H1 (cell line): ENCODE measurements around the gene CYP51A1. TPM values are rescaled to one million over a fixed set of nuclear protein-coding genes. Genes with fewer than 3 reads are reported as not detected.

ENCODE experiments used
- CTCF ChIA-PET: fragments of 300-600 bp; sonication (Branson Sonifier 250); formaldehyde crosslinking; loops from one replicate; lab custom pipeline; 2021; ENCODE audit not compliant: partially characterized antibody; lab: Charles Lee
- POLR2A ChIA-PET: fragments of 300-600 bp; sonication (Branson Sonifier 250); formaldehyde crosslinking; loops from one replicate; lab custom pipeline; 2021; ENCODE audit warnings: inconsistent platforms; ENCODE audit not compliant: partially characterized antibody; lab: Charles Lee
- DNase-seq, 2 experiments: peaks; one replicate each; pipeline versions ENCODE4 v3.0.0 to v3.0.0-alpha.2; 2010 to 2022; ENCODE audit warnings: low spot score in 2 of 2, low read depth in 1 of 2, mixed read lengths in 1 of 2
- FAIRE-seq: peaks from 2 replicates; lab custom pipeline; 2011; peaks lifted over from hg19 to GRCh38; lab: Jason Lieb, UNC
- H2AFZ ChIP-seq: 2 replicates; pipeline ENCODE4 v1.8.1; 2012; ENCODE audit warnings: low read length, inconsistent platforms
- H2AK5ac ChIP-seq: 2 replicates; pipeline ENCODE4 v1.6.1; 2013; ENCODE audit warnings: low read depth, low read length
- H2BK120ac ChIP-seq: replicated peaks from 2 replicates; pipeline ENCODE3; 2013; ENCODE audit warnings: low read depth, low read length, inconsistent platforms
- H2BK12ac ChIP-seq: 2 replicates; pipeline ENCODE4 v1.6.1; 2013; ENCODE audit warnings: low read depth, low read length
- H2BK15ac ChIP-seq: 2 replicates; pipeline ENCODE4 v1.6.1; 2013; ENCODE audit warnings: low read length
- H2BK20ac ChIP-seq: 2 replicates; pipeline ENCODE4 v1.6.1; 2013; ENCODE audit warnings: low read length
- H2BK5ac ChIP-seq: 2 replicates; pipeline ENCODE4 v1.6.1; 2013; ENCODE audit warnings: low read depth, low read length
- H3K14ac ChIP-seq: 2 replicates; pipeline ENCODE4 v1.6.1; 2013; ENCODE audit warnings: inconsistent platforms; ENCODE audit not compliant: insufficient read length
- H3K18ac ChIP-seq: 2 replicates; pipeline ENCODE4 v1.6.1; 2013; ENCODE audit warnings: low read length; ENCODE audit errors: extremely low read depth
- H3K23ac ChIP-seq: 2 replicates; pipeline ENCODE4 v1.6.1; 2013; ENCODE audit warnings: inconsistent platforms; ENCODE audit not compliant: insufficient read length
- H3K23me2 ChIP-seq: 2 replicates; pipeline ENCODE4 v1.6.1; 2013; ENCODE audit warnings: low read depth, low read length
- H3K27ac ChIP-seq: 2 replicates; pipeline ENCODE4 v1.6.1; 2011; ENCODE audit warnings: low read depth, low read length, inconsistent platforms
- H3K27me3 ChIP-seq, 4 experiments: replicated peaks in 1 of 4; 1 replicate in 1 of 4; 2 replicates in 3 of 4; pipeline versions ENCODE4 v1.6.1 to v1.8.1; 2011 to 2013; ENCODE audit warnings: low read length in 3 of 4, mild to moderate bottlenecking in 3 of 4, inconsistent platforms in 2 of 4, mixed read lengths in 2 of 4, moderate library complexity in 1 of 4; ENCODE audit not compliant: control insufficient read depth in 3 of 4, insufficient read depth in 3 of 4; ENCODE audit errors: extremely low read depth in 1 of 4
- H3K36me3 ChIP-seq, 4 experiments: 2 replicates each; pipeline versions ENCODE4 v1.6.1 to v1.8.1; 2011 to 2013; ENCODE audit warnings: mild to moderate bottlenecking in 4 of 4, low read length in 3 of 4, moderate library complexity in 2 of 4, control low read depth in 1 of 4, inconsistent platforms in 1 of 4; ENCODE audit not compliant: insufficient read depth in 4 of 4, control insufficient read depth in 2 of 4
- H3K4ac ChIP-seq: replicated peaks from 2 replicates; pipeline ENCODE3; 2013; ENCODE audit warnings: low read length, low read depth, mixed read lengths, inconsistent platforms; ENCODE audit not compliant: insufficient read length
- H3K4me1 ChIP-seq, 4 experiments: replicated peaks in 1 of 4; 1 replicate in 1 of 4; 2 replicates in 3 of 4; pipeline versions ENCODE4 v1.6.1 to v1.8.1; 2011 to 2013; ENCODE audit warnings: low read length in 3 of 4, inconsistent platforms in 2 of 4, mixed read lengths in 1 of 4; ENCODE audit not compliant: insufficient read depth in 4 of 4, control insufficient read depth in 3 of 4
- H3K4me2 ChIP-seq, 2 experiments: 2 replicates each; pipeline versions ENCODE4 v1.6.1 to v1.8.1; 2011 to 2013; ENCODE audit warnings: low read depth in 2 of 2, low read length in 2 of 2, control low read depth in 1 of 2, inconsistent platforms in 1 of 2, mild to moderate bottlenecking in 1 of 2; ENCODE audit not compliant: insufficient read depth in 1 of 2
- H3K4me3 ChIP-seq, 4 experiments: fragments of 200-600, 300-600 bp in 1 of 4; sonication (generic), shearing (Covaris generic), sonication (Bioruptor Twin) in 1 of 4; 2 replicates each; pipeline versions ENCODE4 v1.5.1 to v1.8.1; 2011 to 2016; ENCODE audit warnings: low read length in 4 of 4, low read depth in 3 of 4, control low read depth in 2 of 4, inconsistent platforms in 2 of 4, mild to moderate bottlenecking in 2 of 4, mixed read lengths in 1 of 4, moderate library complexity in 1 of 4; ENCODE audit not compliant: insufficient read depth in 2 of 4; ENCODE audit errors: extremely low read depth in 1 of 4
- H3K56ac ChIP-seq: replicated peaks from 2 replicates; pipeline ENCODE3; 2013; ENCODE audit warnings: low read depth, mild to moderate bottlenecking, mixed read lengths, low read length, inconsistent platforms; ENCODE audit not compliant: insufficient read length
- H3K79me1 ChIP-seq: 2 replicates; pipeline ENCODE4 v1.6.1; 2013; ENCODE audit warnings: low read depth, low read length, control low read depth
- H3K79me2 ChIP-seq, 2 experiments: 2 replicates each; pipeline versions ENCODE4 v1.6.1 to v1.8.1; 2012 to 2013; ENCODE audit warnings: low read length in 2 of 2, mild to moderate bottlenecking in 2 of 2, inconsistent platforms in 1 of 2; ENCODE audit not compliant: insufficient read depth in 2 of 2, control insufficient read depth in 1 of 2
- H3K9ac ChIP-seq, 4 experiments: replicated peaks in 1 of 4; 1 replicate in 1 of 4; 2 replicates in 3 of 4; pipeline versions ENCODE4 v1.6.1 to v1.8.1; 2011 to 2013; ENCODE audit warnings: low read depth in 3 of 4, low read length in 3 of 4, control low read depth in 2 of 4, mild to moderate bottlenecking in 2 of 4, moderate library complexity in 2 of 4, inconsistent platforms in 1 of 4; ENCODE audit errors: extremely low read depth in 1 of 4
- H3K9me3 ChIP-seq, 2 experiments: 2 replicates each; pipeline versions ENCODE4 v1.6.1 to v1.8.1; 2012 to 2013; ENCODE audit warnings: mild to moderate bottlenecking in 2 of 2, moderate library complexity in 2 of 2, control low read depth in 1 of 2, inconsistent platforms in 1 of 2, low read depth in 1 of 2, low read length in 1 of 2, mixed read lengths in 1 of 2; ENCODE audit not compliant: insufficient read depth in 2 of 2
- H4K20me1 ChIP-seq, 2 experiments: replicated peaks in 1 of 2; 2 replicates each; pipeline versions ENCODE3 to v1.8.1; 2011 to 2013; ENCODE audit warnings: inconsistent platforms in 2 of 2, low read length in 2 of 2, mild to moderate bottlenecking in 1 of 2; ENCODE audit not compliant: insufficient read depth in 2 of 2, control insufficient read depth in 1 of 2
- H4K5ac ChIP-seq: 2 replicates; pipeline ENCODE4 v1.6.1; 2013; ENCODE audit warnings: low read length, low read depth, mixed read lengths, inconsistent platforms; ENCODE audit not compliant: insufficient read length
- H4K8ac ChIP-seq: 2 replicates; pipeline ENCODE4 v1.8.0; 2013; ENCODE audit warnings: mild to moderate bottlenecking, moderate library complexity, low read length, inconsistent platforms; ENCODE audit not compliant: insufficient read depth; ENCODE audit errors: extremely low read depth
- H4K91ac ChIP-seq: replicated peaks from 2 replicates; pipeline ENCODE3; 2013; ENCODE audit warnings: low read length, mixed read lengths, inconsistent platforms; ENCODE audit not compliant: insufficient read length
- FOSL1 ChIP-seq: IDR thresholded peaks from 2 replicates; pipeline ENCODE4 v1.6.1; 2011; ENCODE audit warnings: mild to moderate bottlenecking, low read depth, low read length, moderate library complexity; ENCODE audit not compliant: insufficient read depth
- HDAC6 ChIP-seq: IDR thresholded peaks from one replicate; pipeline ENCODE4 v1.7.1; 2012; ENCODE audit warnings: low read depth, mild to moderate bottlenecking, inconsistent platforms, low read length, moderate library complexity
- KDM1A ChIP-seq: fragments of 200-600, 300-600 bp; sonication (generic); IDR thresholded peaks from 2 replicates; pipeline ENCODE4 v1.7.1; 2016; ENCODE audit warnings: mild to moderate bottlenecking, low read length, borderline replicate concordance
- KDM5A ChIP-seq: fragments of 200-600 bp; IDR thresholded peaks from 2 replicates; pipeline ENCODE4 v1.7.1; 2012; ENCODE audit warnings: mild to moderate bottlenecking, low read length, inconsistent platforms, mixed read lengths
- MAFK ChIP-seq: IDR thresholded peaks from 2 replicates; pipeline ENCODE4 v1.6.1; 2012; ENCODE audit warnings: low read depth, mild to moderate bottlenecking, improper control_type of control experiment, low read length
- MAX ChIP-seq: IDR thresholded peaks from 2 replicates; pipeline ENCODE4 v1.6.1; 2012; ENCODE audit warnings: inconsistent platforms
- PHF8 ChIP-seq: fragments of 200-600 bp; sonication (generic); conservative IDR thresholded peaks from 2 replicates; pipeline ENCODE4 v1.7.1; 2012; ENCODE audit warnings: low read depth, mild to moderate bottlenecking, inconsistent platforms, low read length, moderate library complexity
- POLR2AphosphoS5 ChIP-seq: IDR thresholded peaks from 2 replicates; pipeline ENCODE4 v1.6.1; 2011; ENCODE audit warnings: low read depth, low read length
- POU5F1 ChIP-seq: IDR thresholded peaks from 2 replicates; pipeline ENCODE4 v1.6.1; 2011; ENCODE audit warnings: low read depth, mild to moderate bottlenecking, low read length, moderate library complexity
- SAP30 ChIP-seq: fragments of 300-600 bp; sonication (generic); IDR thresholded peaks from 2 replicates; pipeline ENCODE4 v1.7.1; 2012; ENCODE audit warnings: low read length, moderate library complexity, mild to moderate bottlenecking, inconsistent platforms; ENCODE audit not compliant: insufficient read depth, insufficient replicate concordance
- SIN3A ChIP-seq, 2 experiments: IDR thresholded peaks in 1 of 2; conservative IDR thresholded peaks in 1 of 2; 2 replicates each; pipeline ENCODE4 v1.6.1; 2011 to 2012; ENCODE audit warnings: low read length in 2 of 2, improper control_type of control experiment in 1 of 2, low read depth in 1 of 2, mild to moderate bottlenecking in 1 of 2
- SP2 ChIP-seq: IDR thresholded peaks from 2 replicates; pipeline ENCODE4 v1.6.1; 2012; ENCODE audit warnings: mild to moderate bottlenecking, low read length, inconsistent platforms
- TAF7 ChIP-seq: optimal IDR thresholded peaks from 2 replicates; pipeline ENCODE3; 2011; ENCODE audit warnings: low read depth, mild to moderate bottlenecking, inconsistent platforms, low read length, moderate library complexity, borderline replicate concordance
- TBP ChIP-seq: IDR thresholded peaks from 2 replicates; pipeline ENCODE4 v1.6.1; 2011; ENCODE audit warnings: low read depth, low read length, improper control_type of control experiment
- WGBS, 2 experiments: shearing (Covaris generic) in 1 of 2; methylation state at CpG; one replicate each; pipeline versions ENCODE4 v1.1.6 to v1.1.7; 2013 to 2015; ENCODE audit warnings: low lambda C conversion rate in 2 of 2, mixed read lengths in 2 of 2, inconsistent platforms in 1 of 2, low coverage in 1 of 2, missing lambda C conversion rate in 1 of 2; ENCODE audit not compliant: insufficient replicate concordance in 2 of 2, insufficient coverage in 1 of 2, insufficient read length in 1 of 2; ENCODE audit errors: extremely low coverage in 1 of 2, missing lambda C conversion rate in 1 of 2; 5-methylcytosine and 5-hydroxymethylcytosine counted together
- polyA plus RNA-seq, 7 experiments: library from polyadenylated mRNA; depleted of rRNA in 3 of 7; stranded (reverse) in 5 of 7; unstranded in 2 of 7; fragments of >200 nt in 5 of 7; fragments of 200-250 nt in 2 of 7; gene quantifications; 1 replicate in 5 of 7; 2 replicates in 1 of 7; 4 replicates in 1 of 7; pipeline versions ENCODE4 v1.2.1 to v1.2.3, GENCODE V29; 2011 to 2013; ENCODE audit warnings: missing spikeins in 2 of 7, mixed read lengths in 2 of 7
- total RNA-seq: library from RNA; stranded (reverse); fragmentation: NEBNext Ultra II Directional; extraction: Animal tissue kit (Norgen Biotek cat#: 25700); gene quantifications from 2 replicates; pipeline ENCODE4 v1.2.1, GENCODE V29; 2021

The CYP51A1 gene
- total and polyA plus RNA-seq, 2 of the 8 experiments (the other 6 are each of a cell fraction or from before 2014, with no cell fraction given) = 9.8 to 111 TPM

- Histone ChIP-seq H3K14ac (no peak overlapping the region), H2BK15ac (no peak overlapping the region), H3K27ac (no peak overlapping the region), H2BK5ac (no peak overlapping the region), H2BK120ac (no peak overlapping the region), H3K36me3 (no peaks in the 10 kb centered on the region), H4K8ac (no peak overlapping the region), H3K23ac (no peak overlapping the region), H3K9ac (no peak overlapping the region), H3K79me1 (no peaks in the 10 kb centered on the region), H3K56ac (no peak overlapping the region), H3K23me2 (no peaks in the 10 kb centered on the region), H2BK20ac (no peak overlapping the region), H3K4me1 (no peaks in the 10 kb centered on the region), H3K27me3 (no peaks in the 10 kb centered on the region), H2BK12ac (no peak overlapping the region), H4K20me1 (no peaks in the 10 kb centered on the region), H4K91ac (no peak overlapping the region), H3K9me3 (peaks cover 0 to 8% of the 10 kb centered on the region in 2 experiments; a peak in 1 of 4 replicates), H3K79me2 (no peaks in the 10 kb centered on the region), H4K5ac (no peak overlapping the region), H3K4me2 (no peak overlapping the region), H2AK5ac (no peak overlapping the region), H2AFZ (no peak overlapping the region), H3K4ac (no peak overlapping the region), H3K18ac (no peak overlapping the region), H3K4me3 (no peak overlapping the region)
- no peak for DNase-seq
- 97% methylated on average over 5 of the region's 7 CpGs; no CpG with 5 or more reads in 1 of the 2 experiments for WGBS, 2 experiments
- ChIA-PET POLR2A (no interaction called here), CTCF (interaction anchor here (1.2 kb wide), 1 partner anchor 8 kb away, joined by 4 read pairs; no protein-coding TSS in a partner anchor)
- no peak for FAIRE-seq
- TF ChIP-seq POLR2AphosphoS5 (no peak), MAFK (no peak), TBP (no peak), PHF8 (no peak), FOSL1 (no peak), HDAC6 (no peak), TAF7 (no peak), KDM1A (no peak), MAX (no peak), SAP30 (no peak), POU5F1 (no peak), KDM5A (no peak), SIN3A (conservative IDR thresholded peaks at IDR 0.05 in 1 of 2, IDR thresholded peaks at IDR 0.05 in 1 of 2; ENCODE audit: low read depth in 1 of 2, low read length in 2 of 2) (no peak), SP2 (no peak)
Observed at GRCh38 chr7:92141161-92141560, 6.9 kb upstream of the CYP51A1 start.
